ENCODE data around the gene HSD11B1L.

GRCh38 chr19:5686647-5687359, 6.0 kb downstream of the HSD11B1L start:
- TF ChIP-seq POLR2AphosphoS5 (IDR thresholded peaks at IDR 0.05; ENCODE audit: low read depth, low read length) (peak; percentile 42; the same call in 1 of the 2 replicates), TAF1 (IDR thresholded peaks at IDR 0.05; ENCODE audit: borderline replicate concordance, insufficient read depth, low read length) (no peak), SIN3A (IDR thresholded peaks at IDR 0.05; ENCODE audit: borderline replicate concordance, insufficient read depth, low read length) (no peak)
- TF ChIP-seq, protein P1, sequence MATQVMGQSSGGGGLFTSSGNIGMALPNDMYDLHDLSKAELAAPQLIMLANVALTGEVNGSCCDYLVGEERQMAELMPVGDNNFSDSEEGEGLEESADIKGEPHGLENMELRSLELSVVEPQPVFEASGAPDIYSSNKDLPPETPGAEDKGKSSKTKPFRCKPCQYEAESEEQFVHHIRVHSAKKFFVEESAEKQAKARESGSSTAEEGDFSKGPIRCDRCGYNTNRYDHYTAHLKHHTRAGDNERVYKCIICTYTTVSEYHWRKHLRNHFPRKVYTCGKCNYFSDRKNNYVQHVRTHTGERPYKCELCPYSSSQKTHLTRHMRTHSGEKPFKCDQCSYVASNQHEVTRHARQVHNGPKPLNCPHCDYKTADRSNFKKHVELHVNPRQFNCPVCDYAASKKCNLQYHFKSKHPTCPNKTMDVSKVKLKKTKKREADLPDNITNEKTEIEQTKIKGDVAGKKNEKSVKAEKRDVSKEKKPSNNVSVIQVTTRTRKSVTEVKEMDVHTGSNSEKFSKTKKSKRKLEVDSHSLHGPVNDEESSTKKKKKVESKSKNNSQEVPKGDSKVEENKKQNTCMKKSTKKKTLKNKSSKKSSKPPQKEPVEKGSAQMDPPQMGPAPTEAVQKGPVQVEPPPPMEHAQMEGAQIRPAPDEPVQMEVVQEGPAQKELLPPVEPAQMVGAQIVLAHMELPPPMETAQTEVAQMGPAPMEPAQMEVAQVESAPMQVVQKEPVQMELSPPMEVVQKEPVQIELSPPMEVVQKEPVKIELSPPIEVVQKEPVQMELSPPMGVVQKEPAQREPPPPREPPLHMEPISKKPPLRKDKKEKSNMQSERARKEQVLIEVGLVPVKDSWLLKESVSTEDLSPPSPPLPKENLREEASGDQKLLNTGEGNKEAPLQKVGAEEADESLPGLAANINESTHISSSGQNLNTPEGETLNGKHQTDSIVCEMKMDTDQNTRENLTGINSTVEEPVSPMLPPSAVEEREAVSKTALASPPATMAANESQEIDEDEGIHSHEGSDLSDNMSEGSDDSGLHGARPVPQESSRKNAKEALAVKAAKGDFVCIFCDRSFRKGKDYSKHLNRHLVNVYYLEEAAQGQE (IDR thresholded peaks at IDR 0.05; ENCODE audit: insufficient read depth in 1 of 2, low read depth in 2 of 2, low read length in 2 of 2) = 0 out of 4 replicates have a peak, but pooled peaks of 1 of the 2 experiments have one; percentile 45
